H9 (cell line): ENCODE results near the gene SLC18B1. TPM values are rescaled to one million over a fixed set of nuclear protein-coding genes. Genes with fewer than 3 reads are reported as not detected.

ENCODE experiments used
- DNase-seq: peaks from one replicate; pipeline ENCODE4 v3.0.0-alpha.2; 2017
- H2AFZ ChIP-seq: one replicate; pipeline ENCODE4 v1.6.1; 2013; ENCODE audit warnings: mild to moderate bottlenecking, low read length, control low read depth, moderate library complexity
- H2AK5ac ChIP-seq: 2 replicates; pipeline ENCODE4 v1.6.1; 2013; ENCODE audit warnings: low read length, control low read depth, mixed read lengths; ENCODE audit not compliant: insufficient read length
- H2BK120ac ChIP-seq: one replicate; pipeline ENCODE4 v1.6.1; 2013; ENCODE audit warnings: low read depth, mild to moderate bottlenecking, low read length, control low read depth, inconsistent platforms; ENCODE audit not compliant: poor library complexity, severe bottlenecking
- H2BK12ac ChIP-seq: 2 replicates; pipeline ENCODE4 v1.6.1; 2013; ENCODE audit warnings: low read length, control low read depth, mixed read lengths, low read depth; ENCODE audit not compliant: insufficient read length
- H2BK15ac ChIP-seq: 2 replicates; pipeline ENCODE4 v1.6.1; 2013; ENCODE audit warnings: low read depth, low read length, control low read depth
- H2BK20ac ChIP-seq: one replicate; pipeline ENCODE4 v1.6.1; 2013; ENCODE audit warnings: low read depth, mild to moderate bottlenecking, low read length, control low read depth, inconsistent platforms; ENCODE audit not compliant: poor library complexity, severe bottlenecking
- H2BK5ac ChIP-seq: 2 replicates; pipeline ENCODE4 v1.6.1; 2013; ENCODE audit warnings: low read length, control low read depth, mixed read lengths; ENCODE audit not compliant: insufficient read length
- H3K14ac ChIP-seq: 2 replicates; pipeline ENCODE4 v1.6.1; 2013; ENCODE audit warnings: low read length, control low read depth; ENCODE audit not compliant: insufficient read depth
- H3K18ac ChIP-seq: 2 replicates; pipeline ENCODE4 v1.6.1; 2013; ENCODE audit warnings: low read depth, mild to moderate bottlenecking, mixed read lengths, low read length, control low read depth; ENCODE audit not compliant: insufficient read length
- H3K23ac ChIP-seq: 2 replicates; pipeline ENCODE4 v1.6.1; 2013; ENCODE audit warnings: low read length, control low read depth, mixed read lengths, low read depth; ENCODE audit not compliant: insufficient read length
- H3K23me2 ChIP-seq: 2 replicates; pipeline ENCODE4 v1.6.1; 2013; ENCODE audit warnings: low read depth, mild to moderate bottlenecking, mixed read lengths, low read length, control low read depth; ENCODE audit not compliant: insufficient read length, poor library complexity, severe bottlenecking
- H3K27ac ChIP-seq: 2 replicates; pipeline ENCODE4 v1.5.1; 2013; ENCODE audit warnings: low read length, control low read depth, mixed read lengths, low read depth; ENCODE audit not compliant: insufficient read length
- H3K27me3 ChIP-seq: 2 replicates; pipeline ENCODE4 v1.6.1; 2013; ENCODE audit warnings: low read length, control low read depth, inconsistent platforms; ENCODE audit not compliant: insufficient read depth
- H3K4ac ChIP-seq: 2 replicates; pipeline ENCODE4 v1.6.1; 2013; ENCODE audit warnings: low read depth, mild to moderate bottlenecking, control low read depth, inconsistent platforms, low read length, moderate library complexity
- H3K4me1 ChIP-seq: 2 replicates; pipeline ENCODE4 v1.6.1; 2013; ENCODE audit warnings: low read length, control low read depth, inconsistent platforms; ENCODE audit not compliant: insufficient read depth
- H3K4me2 ChIP-seq: 2 replicates; pipeline ENCODE4 v1.6.1; 2013; ENCODE audit warnings: low read length, control low read depth, mixed read lengths; ENCODE audit not compliant: insufficient read length, insufficient read depth
- H3K56ac ChIP-seq: 2 replicates; pipeline ENCODE4 v1.6.1; 2013; ENCODE audit warnings: low read depth, mild to moderate bottlenecking, mixed read lengths, low read length, control low read depth; ENCODE audit not compliant: insufficient read length
- H3K79me1 ChIP-seq: 2 replicates; pipeline ENCODE4 v1.6.1; 2013; ENCODE audit warnings: low read depth, mild to moderate bottlenecking, moderate library complexity, low read length, control low read depth, inconsistent platforms; ENCODE audit not compliant: insufficient read depth, poor library complexity, severe bottlenecking
- H3K79me2 ChIP-seq: 2 replicates; pipeline ENCODE4 v1.6.1; 2013; ENCODE audit warnings: low read length, control low read depth, inconsistent platforms; ENCODE audit not compliant: insufficient read depth
- H3K9ac ChIP-seq: 2 replicates; pipeline ENCODE4 v1.6.1; 2013; ENCODE audit warnings: low read length, control low read depth, mixed read lengths; ENCODE audit not compliant: insufficient read length; ENCODE audit errors: extremely low read depth
- H3K9me3 ChIP-seq: one replicate; pipeline ENCODE4 v1.6.1; 2013; ENCODE audit warnings: low read depth, low read length, inconsistent platforms; ENCODE audit not compliant: control insufficient read depth
- H3T11ph ChIP-seq: one replicate; pipeline ENCODE4 v1.6.1; 2013; ENCODE audit warnings: mild to moderate bottlenecking, low read length, control low read depth, inconsistent platforms
- H4K20me1 ChIP-seq: one replicate; pipeline ENCODE4 v1.6.1; 2013; ENCODE audit not compliant: control insufficient read depth, insufficient read length, insufficient read depth
- H4K5ac ChIP-seq: 2 replicates; pipeline ENCODE4 v1.6.1; 2013; ENCODE audit warnings: low read depth, mild to moderate bottlenecking, mixed read lengths, low read length, control low read depth; ENCODE audit not compliant: insufficient read length
- H4K8ac ChIP-seq: replicated peaks from 2 replicates; pipeline ENCODE4 v1.6.1; 2013; ENCODE audit warnings: low read length, control low read depth, mixed read lengths, low read depth; ENCODE audit not compliant: insufficient read length
- H4K91ac ChIP-seq: 2 replicates; pipeline ENCODE4 v1.6.1; 2013; ENCODE audit warnings: low read depth, mild to moderate bottlenecking, moderate library complexity, mixed read lengths, low read length, control low read depth; ENCODE audit not compliant: insufficient read length
- H3K27ac Mint-ChIP-seq, 3 experiments: 2 replicates in 2 of 3; 3 replicates in 1 of 3; pipeline ENCODE4 v1.8.0; 2020 to 2021; ENCODE audit warnings: mixed read lengths in 3 of 3, mild to moderate bottlenecking in 1 of 3, moderate library complexity in 1 of 3
- H3K27me3 Mint-ChIP-seq: 2 replicates; pipeline ENCODE4 v1.8.0; 2021; ENCODE audit warnings: low read depth, mild to moderate bottlenecking, moderate library complexity, mixed read lengths
- H3K36me3 Mint-ChIP-seq, 3 experiments: 2 replicates in 2 of 3; 3 replicates in 1 of 3; pipeline ENCODE4 v1.8.0; 2020 to 2021; ENCODE audit warnings: low read depth in 3 of 3, mixed read lengths in 3 of 3; ENCODE audit not compliant: insufficient read depth in 1 of 3
- H3K4me1 Mint-ChIP-seq, 2 experiments: 2 replicates each; pipeline ENCODE4 v1.8.0; 2020; ENCODE audit warnings: mixed read lengths in 2 of 2
- H3K4me3 Mint-ChIP-seq, 2 experiments: 2 replicates in 1 of 2; 3 replicates in 1 of 2; pipeline ENCODE4 v1.8.0; 2020 to 2021; ENCODE audit warnings: mild to moderate bottlenecking in 2 of 2, mixed read lengths in 2 of 2, moderate library complexity in 1 of 2
- H3K9me3 Mint-ChIP-seq, 2 experiments: 2 replicates in 1 of 2; 3 replicates in 1 of 2; pipeline ENCODE4 v1.8.0; 2020; ENCODE audit warnings: mild to moderate bottlenecking in 2 of 2, mixed read lengths in 2 of 2, moderate library complexity in 1 of 2
- CTCF ChIP-seq: fragments of 200-600 bp; sonication (generic); conservative IDR thresholded peaks from 3 replicates; pipeline ENCODE4 v1.8.0; 2021; ENCODE audit warnings: antibody characterized with exemption, mild to moderate bottlenecking
- WGBS: extraction: QIAGEN DNeasy Blood & Tissue Kit; methylation state at CpG from one replicate; pipeline ENCODE4 v1.1.7; 2013; ENCODE audit warnings: missing lambda C conversion rate, low lambda C conversion rate, mixed read lengths; ENCODE audit not compliant: insufficient read length; ENCODE audit errors: extremely low coverage; 5-methylcytosine and 5-hydroxymethylcytosine counted together
- total RNA-seq: library from RNA; stranded (reverse); gene quantifications from 2 replicates; pipeline ENCODE4 v1.2.1, GENCODE V29; 2021

Gene SLC18B1
- total RNA-seq, 1 experiment from 2014 or later = 19.8 TPM

GRCh38 chr6:132730560-132730959, 67.9 kb downstream of the SLC18B1 start:
- Histone ChIP-seq H3K23ac (no peak overlapping the region), H4K8ac (no peak overlapping the region), H3K4ac (no peak overlapping the region), H3K9me3 (no peaks in the 10 kb centered on the region), H2AFZ (no peak overlapping the region), H2BK15ac (no peak overlapping the region), H3K27me3 (no peaks in the 10 kb centered on the region), H3T11ph (no peak overlapping the region), H2BK120ac (no peak overlapping the region), H3K4me1 (no peaks in the 10 kb centered on the region), H2BK20ac (no peak overlapping the region), H4K20me1 (no peaks in the 10 kb centered on the region), H3K4me2 (no peak overlapping the region), H3K18ac (no peak overlapping the region), H3K9ac (no peak overlapping the region), H4K91ac (no peak overlapping the region), H2AK5ac (no peak overlapping the region), H3K27ac (no peak overlapping the region), H2BK12ac (no peak overlapping the region), H4K5ac (no peak overlapping the region), H3K56ac (no peak overlapping the region), H3K23me2 (no peaks in the 10 kb centered on the region), H2BK5ac (no peak overlapping the region), H3K79me1 (no peaks in the 10 kb centered on the region), H3K14ac (no peak overlapping the region), H3K79me2 (no peaks in the 10 kb centered on the region)
- no peak for DNase-seq
- no CpG with 5 or more reads among the region's 3 CpGs for WGBS
- no peaks in the 10 kb centered on the region for H3K9me3 Mint-ChIP-seq
- H3K27ac Mint-ChIP-seq = no peak overlapping the region
- no peak for TF ChIP-seq CTCF
- H3K36me3 Mint-ChIP-seq = no peaks in the 10 kb centered on the region
- no peaks in the 10 kb centered on the region for H3K27me3 Mint-ChIP-seq
- no peak overlapping the region for H3K4me3 Mint-ChIP-seq
- H3K4me1 Mint-ChIP-seq = no peaks in the 10 kb centered on the region
